LNCAP (cell line): ENCODE data around the gene RERE.

Experiments
- CTCF ChIP-seq: fragments of 450-650 bp; IDR thresholded peaks from 2 replicates; pipeline ENCODE4 v1.5.1; 2017; ENCODE audit warnings: mild to moderate bottlenecking

Gene RERE

GRCh38 chr1:8333246-8333987, 484.0 kb downstream of the RERE start:
- no peak for TF ChIP-seq CTCF

GRCh38 chr1:8332806-8333205, 484.6 kb downstream of the RERE start:
- TF ChIP-seq CTCF: no peak

- TF ChIP-seq CTCF: no peak
These were observed 486.9 kb downstream of the RERE start for GRCh38 chr1:8330271-8331125.

- TF ChIP-seq CTCF: no peak
These were observed 487.6 kb downstream of the RERE start for GRCh38 chr1:8329858-8330257.

GRCh38 chr1:8329439-8329838, 488.0 kb downstream of the RERE start:
- TF ChIP-seq CTCF: no peak

- TF ChIP-seq CTCF: no peak
These were observed 489.2 kb downstream of the RERE start for GRCh38 chr1:8328271-8328670.

- TF ChIP-seq CTCF: no peak
These were observed 491.2 kb downstream of the RERE start for GRCh38 chr1:8326265-8326664.
